WI38 (cell line): ENCODE measurements around the gene MIPOL1.
"Not testable (repeated sequence)": the region's sequence is repeated elsewhere in the genome, so short reads cannot be mapped to it uniquely, and the experiment has no call there.

Experiments
- H3K4me3 ChIP-seq: 2 replicates; pipeline ENCODE4 v1.5.1; 2011; ENCODE audit warnings: low read depth, mild to moderate bottlenecking, control low read depth, low read length
- TF ChIP-seq, protein P1 (sequence below): IDR thresholded peaks from 2 replicates; pipeline ENCODE4 v1.5.1; 2012; ENCODE audit warnings: low read depth, mild to moderate bottlenecking, control low read depth, low read length

The MIPOL1 gene

DNA sequence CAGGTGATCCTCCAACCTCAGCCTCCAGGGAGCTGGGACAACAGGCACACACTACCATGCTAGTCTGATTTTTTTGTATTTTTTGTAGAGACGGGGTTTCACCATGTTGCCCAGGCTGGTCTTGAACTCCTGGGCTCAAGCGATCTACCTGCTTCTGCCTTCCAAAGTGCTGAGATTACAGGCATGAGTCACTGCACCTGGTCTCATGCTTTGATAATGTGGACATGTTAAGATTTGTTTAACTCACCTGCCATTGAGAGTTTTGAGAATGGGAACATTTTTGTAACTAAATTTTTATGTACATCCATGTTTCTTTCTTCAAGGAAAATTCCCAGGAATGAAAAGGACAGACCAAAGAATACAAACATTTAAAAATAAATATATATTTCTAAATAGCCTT is 121.2 kb downstream of the MIPOL1 start:
- no peak overlapping the region for H3K4me3 ChIP-seq
- TF ChIP-seq, protein P1, sequence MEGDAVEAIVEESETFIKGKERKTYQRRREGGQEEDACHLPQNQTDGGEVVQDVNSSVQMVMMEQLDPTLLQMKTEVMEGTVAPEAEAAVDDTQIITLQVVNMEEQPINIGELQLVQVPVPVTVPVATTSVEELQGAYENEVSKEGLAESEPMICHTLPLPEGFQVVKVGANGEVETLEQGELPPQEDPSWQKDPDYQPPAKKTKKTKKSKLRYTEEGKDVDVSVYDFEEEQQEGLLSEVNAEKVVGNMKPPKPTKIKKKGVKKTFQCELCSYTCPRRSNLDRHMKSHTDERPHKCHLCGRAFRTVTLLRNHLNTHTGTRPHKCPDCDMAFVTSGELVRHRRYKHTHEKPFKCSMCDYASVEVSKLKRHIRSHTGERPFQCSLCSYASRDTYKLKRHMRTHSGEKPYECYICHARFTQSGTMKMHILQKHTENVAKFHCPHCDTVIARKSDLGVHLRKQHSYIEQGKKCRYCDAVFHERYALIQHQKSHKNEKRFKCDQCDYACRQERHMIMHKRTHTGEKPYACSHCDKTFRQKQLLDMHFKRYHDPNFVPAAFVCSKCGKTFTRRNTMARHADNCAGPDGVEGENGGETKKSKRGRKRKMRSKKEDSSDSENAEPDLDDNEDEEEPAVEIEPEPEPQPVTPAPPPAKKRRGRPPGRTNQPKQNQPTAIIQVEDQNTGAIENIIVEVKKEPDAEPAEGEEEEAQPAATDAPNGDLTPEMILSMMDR: no peak

DNA sequence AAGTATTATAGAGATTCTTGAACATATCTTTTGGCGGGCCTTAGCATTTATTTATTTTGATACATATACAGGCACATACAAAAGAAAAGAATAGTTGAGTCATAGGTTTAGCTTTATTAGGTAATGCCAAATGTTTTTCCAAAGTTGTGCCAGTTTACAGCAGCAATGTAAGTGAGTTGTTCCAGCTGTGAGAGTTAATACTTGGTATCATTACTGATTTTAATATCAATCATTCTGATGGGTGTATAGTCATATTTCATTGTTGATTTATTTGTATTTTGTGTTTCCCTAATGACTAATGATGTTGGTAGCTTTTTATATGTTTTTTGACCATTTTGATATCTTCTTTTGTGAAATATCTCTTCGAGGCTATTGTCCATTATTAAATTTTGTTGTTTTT is 122.4 kb downstream of the MIPOL1 start:
- TF ChIP-seq, protein P1: no peak
- H3K4me3 ChIP-seq: no peak overlapping the region

DNA sequence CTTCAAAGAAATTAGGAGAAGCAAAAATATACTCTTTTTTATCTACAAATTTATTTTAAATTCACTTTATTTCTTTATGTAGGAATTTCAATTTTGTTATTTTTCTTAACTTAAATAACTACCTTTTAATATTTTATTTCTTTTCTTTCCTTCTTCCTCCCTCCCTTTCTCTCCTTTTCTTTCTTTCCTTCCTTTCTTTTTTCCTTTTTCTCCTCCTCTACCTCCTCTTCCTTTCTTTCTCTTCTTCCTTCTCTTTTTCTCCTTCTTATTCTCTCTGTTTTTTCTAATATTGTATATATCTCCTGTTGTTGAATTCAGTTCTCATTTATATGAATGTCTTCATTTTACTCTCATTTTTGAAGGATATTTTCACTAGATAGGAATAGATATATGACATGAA is 127.6 kb downstream of the MIPOL1 start:
- TF ChIP-seq, protein P1: no peak
- H3K4me3 ChIP-seq: no peak overlapping the region

DNA sequence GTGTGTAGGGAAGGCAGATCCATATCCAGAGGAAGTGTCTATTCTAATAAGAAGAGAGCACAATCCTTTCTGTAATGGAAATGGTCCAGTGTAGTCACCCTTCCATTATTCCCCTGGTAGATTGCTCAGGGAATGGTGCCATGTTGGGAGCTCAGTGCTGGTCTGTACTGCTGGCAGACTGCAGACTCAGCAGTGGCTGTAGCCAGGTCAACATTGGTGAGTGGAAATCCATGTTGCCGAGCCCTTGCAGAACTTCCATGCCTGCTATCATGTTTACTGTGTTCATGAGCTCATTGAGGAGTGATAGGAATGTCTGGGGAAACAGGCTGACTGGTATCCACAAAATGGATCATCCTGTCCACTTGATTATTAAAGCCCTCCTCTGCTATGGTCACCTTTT is 128.7 kb downstream of the MIPOL1 start:
- TF ChIP-seq, protein P1: no peak
- no peak overlapping the region for H3K4me3 ChIP-seq

DNA sequence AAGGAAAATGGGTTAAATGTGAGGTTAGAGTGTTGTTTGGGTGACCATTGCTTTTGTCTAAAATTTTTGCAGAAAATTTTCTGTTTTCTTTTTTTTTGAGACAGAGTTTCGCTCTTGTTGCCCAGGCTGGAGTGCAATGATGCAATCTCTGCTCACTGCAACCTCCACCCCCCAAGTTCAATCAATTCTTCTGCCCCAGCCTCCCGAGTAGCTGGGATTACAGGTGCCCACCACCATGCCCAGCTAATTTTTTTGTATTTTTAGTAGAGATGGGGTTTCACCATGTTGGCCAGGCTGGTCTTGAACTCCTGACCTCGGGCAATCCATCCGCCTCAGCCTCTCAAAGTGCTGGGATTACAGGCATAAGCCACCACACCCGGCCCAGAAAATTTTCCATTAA is 130.2 kb downstream of the MIPOL1 start:
- H3K4me3 ChIP-seq: not testable (repeated sequence)

DNA sequence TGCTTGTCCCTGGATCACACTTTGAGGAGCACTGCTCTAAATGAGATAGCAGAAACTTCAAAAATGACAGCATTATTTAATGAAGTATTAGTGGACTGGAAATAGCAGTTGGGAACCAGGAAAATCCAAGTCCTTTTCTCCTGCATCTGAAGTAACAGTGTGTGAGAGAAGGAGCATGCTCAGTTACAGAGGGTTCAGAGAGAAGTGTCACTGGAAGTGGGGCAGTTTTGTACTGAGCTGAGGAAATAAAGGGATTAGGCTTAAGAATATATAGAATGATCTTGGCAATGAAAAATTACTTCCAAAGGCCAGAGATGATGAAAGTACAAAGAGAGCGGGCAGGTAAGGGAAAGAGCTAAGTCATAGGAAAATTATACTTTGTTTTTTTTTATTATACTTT is 130.9 kb downstream of the MIPOL1 start:
- TF ChIP-seq, protein P1: no peak
- H3K4me3 ChIP-seq: no peak overlapping the region

DNA sequence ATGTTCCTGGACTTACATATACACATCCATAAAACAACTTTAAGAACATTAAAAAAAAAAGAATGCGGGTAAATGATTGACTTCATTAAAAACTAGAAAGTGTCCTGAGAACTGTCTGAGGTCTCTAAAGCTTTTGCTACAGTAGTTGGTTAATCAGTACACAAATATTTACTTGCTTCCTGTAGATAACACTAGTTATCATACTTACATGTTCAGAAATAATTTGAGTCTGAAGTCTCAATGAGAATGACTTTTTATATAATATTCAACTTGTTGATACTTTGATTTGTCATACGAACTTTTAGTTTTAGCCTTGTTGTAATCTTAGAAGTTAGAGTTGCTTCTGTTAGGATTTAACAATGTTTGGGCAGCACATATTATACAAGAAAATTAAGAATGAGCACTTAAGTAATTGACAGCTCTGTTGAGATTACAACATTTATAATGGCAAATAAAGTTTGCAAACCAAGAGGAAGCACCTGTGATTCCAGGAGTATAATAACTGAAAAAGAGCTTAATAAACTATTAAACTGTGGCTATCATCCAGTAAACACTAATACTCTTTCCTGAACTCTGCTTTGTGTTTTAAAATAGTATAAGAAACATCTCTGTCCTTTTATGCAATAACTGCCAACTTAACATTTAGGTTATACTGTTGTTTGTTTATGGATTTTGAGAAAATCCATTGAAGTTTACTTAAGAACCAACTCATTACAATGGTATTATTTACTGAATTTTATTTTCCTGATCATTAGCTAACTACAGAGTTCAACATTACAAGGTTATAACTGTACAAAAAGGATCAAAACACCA is 131.7 kb downstream of the MIPOL1 start:
- no peak overlapping the region for H3K4me3 ChIP-seq

More for the DNA sequence above, 131.7 kb downstream of the MIPOL1 start:
- TF ChIP-seq, protein P1: no peak
